ENCODE measurements around the gene RGL4. TPM values are rescaled to one million over a fixed set of nuclear protein-coding genes. Genes with fewer than 3 reads are reported as not detected.

RGL4 gene
- total and polyA plus RNA-seq, 2 of the 8 experiments (the other 6 are each of a cell fraction or from before 2014, with no cell fraction given), result not detected

DNA sequence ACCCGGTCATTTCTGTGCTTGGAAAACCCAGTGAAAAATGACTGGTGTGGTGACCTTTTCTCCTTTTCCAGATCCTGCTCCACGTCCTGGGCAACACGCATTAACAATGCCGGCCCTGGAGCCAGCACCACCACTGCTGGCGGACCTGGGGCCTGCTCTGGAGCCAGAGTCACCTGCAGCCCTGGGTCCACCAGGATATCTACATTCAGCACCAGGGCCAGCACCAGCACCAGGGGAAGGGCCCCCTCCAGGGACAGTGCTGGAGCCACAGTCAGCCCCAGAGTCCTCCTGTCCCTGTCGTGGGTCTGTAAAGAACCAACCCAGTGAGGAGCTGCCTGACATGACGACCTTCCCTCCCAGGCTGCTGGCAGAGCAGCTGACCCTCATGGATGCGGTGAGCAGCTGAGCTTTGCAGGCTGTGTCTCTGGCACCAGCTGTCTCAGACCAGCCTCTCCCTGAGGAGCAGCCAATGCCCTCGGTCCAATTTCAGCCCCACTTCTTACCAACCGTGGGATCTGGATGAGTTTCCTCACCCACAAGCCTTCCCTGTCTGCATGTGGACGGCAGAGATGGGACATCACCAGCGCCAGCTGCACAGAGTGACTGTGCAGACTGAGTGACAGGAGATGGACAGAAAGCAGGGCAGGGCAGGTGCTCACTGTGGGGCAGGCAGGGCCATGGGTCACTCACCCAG is 1.9 kb downstream of the RGL4 start (continued):
- TF ChIP-seq E2F6 (IDR thresholded peaks at IDR 0.05), result no peak

All from H1 (cell line).